Measurements from ENCODE around the gene ATP6AP1.
"Not testable (repeated sequence)": the region's sequence is repeated elsewhere in the genome, so short reads cannot be mapped to it uniquely, and the experiment has no call there.

ATP6AP1 gene

DNA sequence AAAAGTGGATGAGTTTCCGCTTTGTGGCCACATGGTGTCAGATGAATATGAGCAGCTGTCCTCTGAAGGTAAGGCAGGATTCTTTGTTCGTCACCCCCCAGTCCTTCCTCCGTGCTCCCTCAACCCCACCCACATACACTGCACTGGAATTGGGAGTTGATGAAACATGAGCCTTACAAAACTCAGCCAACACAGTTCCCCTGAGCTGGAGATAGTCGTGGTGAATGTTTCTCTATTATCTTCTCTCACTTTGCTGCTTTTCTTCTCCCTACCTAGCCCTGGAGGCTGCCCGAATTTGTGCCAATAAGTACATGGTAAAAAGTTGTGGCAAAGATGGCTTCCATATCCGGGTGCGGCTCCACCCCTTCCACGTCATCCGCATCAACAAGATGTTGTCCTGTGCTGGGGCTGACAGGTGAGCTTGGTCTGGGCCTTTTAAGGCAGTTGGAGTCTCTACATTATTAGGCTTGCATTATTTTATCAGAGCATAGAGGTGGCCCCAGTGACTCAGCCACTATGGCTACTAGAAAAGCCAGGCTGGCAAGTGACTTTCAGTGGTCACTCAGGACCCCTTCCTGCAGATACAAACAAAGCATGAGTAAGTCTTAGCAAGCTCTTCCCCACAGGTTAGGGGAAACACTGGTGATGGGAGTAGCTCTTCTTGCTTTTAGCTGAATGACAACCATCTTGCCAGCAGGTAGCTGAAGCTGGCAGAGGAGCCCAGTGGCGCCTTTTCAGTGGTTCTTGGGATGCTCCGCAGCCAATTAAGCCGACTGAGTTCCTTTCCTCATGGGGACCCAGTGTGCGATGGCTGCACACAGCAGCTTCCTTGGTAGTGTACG, 28.7 kb upstream of the ATP6AP1 start:
- no peak for DNase-seq

DNA sequence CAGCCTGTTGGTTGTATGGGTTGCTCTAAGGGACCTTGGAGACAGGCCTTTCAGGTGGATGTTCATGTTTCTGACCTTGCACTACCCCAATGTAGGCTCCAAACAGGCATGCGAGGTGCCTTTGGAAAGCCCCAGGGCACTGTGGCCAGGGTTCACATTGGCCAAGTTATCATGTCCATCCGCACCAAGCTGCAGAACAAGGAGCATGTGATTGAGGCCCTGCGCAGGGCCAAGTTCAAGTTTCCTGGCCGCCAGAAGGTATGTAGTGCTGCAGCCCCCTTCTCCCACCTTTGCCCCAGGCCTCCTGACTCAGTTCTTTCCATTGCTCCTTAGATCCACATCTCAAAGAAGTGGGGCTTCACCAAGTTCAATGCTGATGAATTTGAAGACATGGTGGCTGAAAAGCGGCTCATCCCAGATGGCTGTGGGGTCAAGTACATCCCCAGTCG, 28.1 kb upstream of the ATP6AP1 start:
- DNase-seq: not testable (repeated sequence)

DNA sequence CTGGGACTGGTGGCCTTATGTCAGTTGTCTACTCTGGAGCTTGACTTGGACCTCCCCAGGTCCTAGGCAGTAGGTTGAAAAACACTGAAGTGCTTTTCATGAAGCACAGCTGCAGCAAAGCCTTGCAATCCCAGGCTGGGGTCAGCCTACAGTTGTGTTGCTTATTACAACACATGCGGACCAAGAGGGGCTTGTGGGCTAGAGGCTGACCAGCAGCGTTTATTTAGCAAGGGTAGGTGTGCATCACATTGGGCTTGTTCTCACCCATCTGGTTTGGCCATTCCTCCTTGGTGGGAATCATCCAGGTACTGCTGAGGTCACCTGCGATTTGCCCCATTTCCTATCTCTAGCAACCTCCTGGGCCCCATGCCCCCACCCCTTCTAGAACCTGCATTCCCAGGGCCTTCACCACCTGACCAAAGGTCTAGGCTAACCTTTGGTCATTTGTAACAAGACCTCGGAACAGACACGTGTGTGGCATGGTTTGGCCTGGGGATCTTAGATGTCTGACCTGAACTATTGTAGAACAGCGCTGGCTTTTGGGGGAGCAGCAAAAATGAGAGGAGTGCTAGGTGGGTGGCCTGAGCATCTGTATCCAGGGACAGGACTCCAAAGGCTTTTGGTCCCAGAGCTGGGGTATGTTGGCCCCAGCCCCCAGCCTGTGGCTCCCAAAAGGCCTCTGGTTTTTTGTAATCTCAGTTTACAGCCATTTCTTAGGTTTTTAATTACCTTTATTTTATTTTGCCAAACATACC, 27.3 kb upstream of the ATP6AP1 start:
- DNase-seq: peak; percentile 36

- DNase-seq: no peak
These were observed 26.4 kb upstream of the ATP6AP1 start for GRCh38 chrX:154401918-154402621.

DNA sequence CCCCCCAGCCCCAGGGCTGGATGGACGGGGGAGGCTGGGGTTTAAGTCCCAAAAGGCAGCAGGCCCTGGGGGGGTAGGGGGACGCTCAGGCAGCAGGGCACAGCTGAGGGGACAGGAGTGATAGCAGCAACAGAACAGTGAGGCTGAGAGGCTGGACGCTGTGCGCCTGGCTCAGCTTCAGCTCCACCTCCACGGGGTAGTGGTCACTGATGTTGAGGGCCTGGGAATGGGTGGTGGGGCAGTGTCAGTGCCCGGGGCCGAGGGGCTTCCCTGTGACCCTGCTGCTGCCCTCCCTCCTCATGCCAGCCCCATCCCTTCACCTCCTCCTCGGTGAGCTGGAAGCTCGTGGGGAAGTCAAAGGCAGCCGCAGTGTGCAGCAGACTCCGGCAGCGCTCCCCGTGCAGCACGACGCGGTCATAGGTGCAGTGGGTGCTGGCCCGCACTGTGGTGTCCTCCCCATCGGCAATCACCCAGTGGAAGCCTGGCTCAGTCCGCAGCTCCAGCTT, 25.8 kb upstream of the ATP6AP1 start:
- no peak for DNase-seq

GRCh38 chrX:154403192-154403591, 25.3 kb upstream of the ATP6AP1 start:
- DNase-seq: no peak

DNA sequence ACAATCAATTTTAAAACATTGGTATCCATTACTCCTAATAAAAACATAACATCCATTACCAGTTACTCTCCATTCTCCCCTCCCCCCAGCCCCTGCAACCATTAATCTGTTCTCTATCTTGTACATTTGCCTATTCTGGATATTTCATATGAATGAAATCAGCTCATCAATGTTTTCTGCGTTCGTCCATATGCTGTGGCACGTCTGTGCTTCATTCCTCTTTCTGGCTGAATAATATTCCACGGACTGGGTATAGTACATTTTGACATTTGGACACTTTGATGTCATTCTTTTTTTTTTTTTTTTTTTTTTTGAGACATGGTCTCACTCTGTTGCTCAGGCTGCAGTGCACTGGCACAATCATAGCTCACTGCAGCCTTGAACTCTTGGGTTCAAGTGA, 24.6 kb upstream of the ATP6AP1 start:
- no peak for DNase-seq

DNA sequence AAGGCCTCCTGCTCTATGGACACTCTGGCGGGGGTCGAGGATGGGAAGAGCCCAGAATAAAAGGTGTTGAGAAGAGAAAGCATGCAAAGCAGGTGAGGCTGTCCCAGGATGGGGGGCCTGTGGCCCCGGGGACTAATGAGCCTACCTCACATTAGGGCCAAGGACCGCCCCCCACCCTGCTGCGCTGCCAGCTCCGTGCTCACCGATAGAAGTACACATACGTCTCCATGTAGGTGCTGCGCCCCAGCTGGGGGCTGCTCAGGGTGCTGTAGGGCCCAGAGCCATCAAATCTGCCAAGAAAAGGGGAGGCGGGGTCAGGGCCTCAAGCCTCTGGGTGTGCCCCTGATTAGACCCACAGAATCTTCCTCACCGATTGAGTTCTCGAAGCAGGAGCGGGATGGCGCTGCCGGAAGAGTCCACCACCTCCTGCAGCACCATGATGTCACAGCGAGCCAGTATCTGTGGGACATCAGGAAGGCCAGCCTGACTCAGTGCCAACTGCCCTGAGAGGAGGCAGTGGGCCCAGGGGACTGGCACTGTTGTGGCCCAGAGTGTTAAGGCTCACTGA, 23.8 kb upstream of the ATP6AP1 start:
- DNase-seq: no peak

DNA sequence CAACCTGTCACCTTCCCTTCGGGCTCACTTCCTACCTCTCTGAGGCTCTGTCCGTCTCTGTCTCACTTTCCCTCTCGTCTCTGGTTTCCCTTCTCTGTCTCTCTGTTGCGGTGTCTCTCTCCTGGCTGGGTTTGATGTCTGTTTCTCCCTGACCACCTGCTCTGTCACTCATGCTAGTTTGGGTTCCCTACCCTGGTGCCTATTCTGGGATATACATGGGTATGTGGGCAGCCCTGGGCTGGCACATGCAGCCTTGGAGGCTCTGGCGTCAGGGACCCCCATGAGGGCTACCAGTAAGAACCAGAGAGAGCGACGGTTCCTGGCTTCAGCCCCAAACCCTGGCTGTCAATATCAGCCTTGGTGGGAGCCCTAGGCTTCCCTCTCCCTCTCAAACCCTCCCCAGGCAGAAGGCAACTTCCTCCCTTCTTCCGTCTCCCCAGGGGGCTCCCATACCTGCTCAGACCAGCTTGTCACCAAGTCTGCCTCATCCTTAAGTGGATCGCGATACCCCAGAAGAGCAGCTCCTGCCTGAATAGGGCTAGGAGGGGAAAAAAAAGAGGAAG, 19.7 kb upstream of the ATP6AP1 start:
- DNase-seq: no peak

DNA sequence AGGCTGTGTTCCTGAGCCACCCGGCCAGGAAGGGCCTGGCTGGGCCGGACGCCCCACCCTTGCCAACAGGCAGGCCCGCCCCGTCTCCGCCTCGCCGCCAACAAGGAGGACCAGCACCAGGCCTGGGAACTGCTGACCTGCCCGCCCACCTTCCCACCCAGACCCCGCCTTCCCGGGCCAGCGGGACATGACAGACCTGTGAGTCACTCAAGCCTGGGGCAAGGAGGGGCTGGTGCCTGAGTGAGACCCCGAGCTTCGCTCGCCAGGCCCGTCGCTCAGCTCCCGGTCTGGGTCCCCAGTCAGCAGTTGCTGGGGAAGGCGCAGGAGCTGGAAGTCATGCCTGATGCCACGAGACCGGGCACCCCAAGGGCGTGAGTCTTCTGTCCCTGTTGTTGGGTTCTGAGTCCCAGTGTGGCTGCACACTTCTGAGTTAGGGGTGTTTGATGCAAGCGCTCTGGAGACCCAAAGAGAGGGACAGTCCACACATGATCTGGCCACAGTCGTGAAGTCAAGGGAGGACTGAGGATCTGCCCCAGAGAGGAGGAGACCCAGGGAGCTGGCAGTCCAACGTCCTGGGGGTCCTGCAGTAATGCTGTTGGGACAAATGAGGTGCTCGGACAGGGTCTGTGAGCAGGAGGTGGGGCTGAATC, 19.1 kb upstream of the ATP6AP1 start, which contains the start of gene DNASE1L1:
Gene DNASE1L1 (minus strand): TSS at position 33 of the 650 bp plus-strand sequence. CDS start 3,686 bp downstream, outside the sequence.
- no peak for DNase-seq

DNA sequence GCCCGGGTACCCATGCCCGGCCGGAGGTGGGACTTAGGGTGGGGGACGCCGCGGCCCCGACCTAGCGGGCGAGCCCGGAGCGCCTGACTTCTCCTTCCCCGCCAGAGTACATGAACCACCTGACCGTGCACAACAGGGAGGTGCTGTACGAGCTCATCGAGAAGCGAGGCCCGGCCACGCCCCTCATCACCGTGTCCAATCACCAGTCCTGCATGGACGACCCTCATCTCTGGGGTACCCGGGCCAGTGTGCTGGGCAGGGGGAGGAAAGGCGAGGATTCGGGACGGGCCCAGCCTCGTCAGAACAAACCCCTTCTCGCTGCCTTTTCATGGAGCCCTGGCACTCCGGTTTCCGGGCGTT, 16.5 kb upstream of the ATP6AP1 start:
- peak; percentile 59 for DNase-seq

DNA sequence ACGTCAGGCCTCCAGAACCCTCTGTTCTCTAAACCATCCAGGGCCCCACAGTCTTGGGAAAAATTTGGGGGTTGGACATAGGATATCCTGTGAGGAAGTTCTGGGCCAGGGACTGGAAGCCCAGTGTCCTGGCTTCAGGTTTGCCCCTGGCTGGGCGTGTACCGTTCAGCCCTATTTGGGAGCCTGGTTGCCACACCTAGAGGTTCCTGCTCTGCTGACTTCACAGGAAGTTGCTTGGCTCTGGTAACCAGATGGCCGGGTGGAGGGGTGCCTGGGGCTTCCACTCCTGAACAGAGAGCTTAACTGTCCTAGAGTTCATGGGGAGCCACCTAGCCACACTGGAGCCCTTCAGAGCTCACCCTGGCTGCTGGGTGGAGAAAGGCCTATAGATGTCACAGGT, 16.0 kb upstream of the ATP6AP1 start:
- DNase-seq: no peak

DNA sequence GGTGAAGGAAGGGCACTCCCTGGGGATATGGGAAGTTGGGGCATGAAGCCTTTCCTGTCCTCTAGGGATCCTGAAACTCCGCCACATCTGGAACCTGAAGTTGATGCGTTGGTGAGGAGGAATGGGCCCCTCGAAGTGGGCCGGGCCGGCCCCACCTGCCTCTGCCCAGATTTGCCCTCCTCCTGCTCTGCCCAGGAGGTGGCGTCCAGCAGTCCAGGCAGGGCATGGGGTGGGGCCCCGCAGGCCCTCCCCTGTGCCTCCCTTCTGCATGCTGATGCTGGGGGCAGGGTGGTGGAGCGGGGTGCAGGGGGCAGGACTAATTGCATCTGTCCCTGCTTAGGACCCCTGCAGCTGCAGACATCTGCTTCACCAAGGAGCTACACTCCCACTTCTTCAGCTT, 15.3 kb upstream of the ATP6AP1 start:
- DNase-seq: no peak

DNA sequence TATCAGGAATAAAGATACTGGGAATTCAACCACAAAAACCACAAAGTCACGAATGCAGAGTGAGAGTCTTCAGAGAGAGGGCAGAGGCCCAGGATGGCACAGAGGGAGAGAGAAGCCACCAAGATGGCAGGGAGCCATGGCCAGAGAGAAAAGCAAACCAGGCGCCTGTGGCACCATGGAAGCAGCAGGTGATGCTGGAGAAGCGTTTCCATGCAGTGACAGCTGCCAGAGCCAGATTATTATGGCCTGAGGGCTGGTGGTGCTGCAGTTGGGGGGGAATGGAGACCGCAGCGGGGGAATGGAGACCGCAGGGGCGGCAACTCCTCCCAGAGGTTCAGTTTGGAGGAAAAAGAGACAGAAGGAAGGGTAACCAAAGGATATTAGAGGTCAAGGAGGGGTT, 11.3 kb upstream of the ATP6AP1 start:
- DNase-seq: no peak

DNA sequence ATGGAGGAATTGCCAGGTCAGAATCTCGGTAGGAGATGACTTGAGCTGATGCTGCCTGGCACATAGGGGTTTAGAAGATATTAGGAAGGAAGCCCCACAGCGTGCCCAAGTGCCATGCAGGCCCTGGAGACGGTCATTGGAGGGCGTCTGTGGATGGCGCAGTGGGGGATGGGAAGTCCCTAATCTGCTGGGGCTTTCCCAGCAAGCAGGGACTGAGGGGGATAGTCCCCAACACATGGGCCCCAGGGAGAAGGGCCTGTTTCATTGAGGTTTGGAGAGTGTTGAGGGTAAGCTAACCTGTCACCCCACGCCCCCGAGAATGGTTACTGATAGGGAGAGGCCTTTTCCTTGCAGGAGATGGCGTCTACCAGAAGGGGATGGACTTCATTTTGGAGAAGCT, 9.3 kb upstream of the ATP6AP1 start:
- DNase-seq: no peak

DNA sequence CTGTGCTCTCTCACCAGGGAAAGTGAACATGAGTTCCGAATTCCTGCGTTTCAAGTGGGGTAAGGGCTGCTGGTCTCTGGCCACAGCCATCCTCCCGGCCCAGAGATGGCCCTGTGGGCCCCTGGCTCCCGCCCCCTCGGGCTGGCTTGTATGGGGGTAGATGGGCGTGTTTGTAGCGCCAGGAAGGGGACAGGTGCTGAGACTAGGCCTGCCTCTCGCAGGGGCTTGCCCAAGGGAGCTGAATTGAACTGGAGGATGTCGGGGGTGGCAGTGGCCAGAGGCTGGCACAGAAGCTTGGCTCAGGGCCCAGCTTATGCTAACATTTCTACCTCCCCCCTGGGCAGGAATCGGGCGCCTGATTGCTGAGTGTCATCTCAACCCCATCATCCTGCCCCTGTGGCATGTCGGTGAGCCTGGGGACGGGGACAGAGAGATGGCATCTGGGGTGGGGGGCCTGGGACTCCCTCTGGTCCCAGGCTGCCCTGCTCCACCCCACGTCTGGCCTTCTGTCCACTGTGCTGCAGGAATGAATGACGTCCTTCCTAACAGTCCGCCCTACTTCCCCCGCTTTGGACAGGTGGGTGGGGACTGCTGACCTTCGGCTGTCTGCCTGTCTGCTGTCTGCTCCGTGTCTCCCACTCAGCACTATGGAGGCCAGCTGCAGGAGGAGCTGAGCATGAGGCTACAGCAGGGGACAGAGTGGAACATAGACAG, 8.6 kb upstream of the ATP6AP1 start:
- no peak for DNase-seq

GRCh38 chrX:154420402-154420756, 8.1 kb upstream of the ATP6AP1 start:
- no peak for DNase-seq

GRCh38 chrX:154426916-154427770, 1.3 kb upstream of the ATP6AP1 start:
- DNase-seq: no peak

DNA sequence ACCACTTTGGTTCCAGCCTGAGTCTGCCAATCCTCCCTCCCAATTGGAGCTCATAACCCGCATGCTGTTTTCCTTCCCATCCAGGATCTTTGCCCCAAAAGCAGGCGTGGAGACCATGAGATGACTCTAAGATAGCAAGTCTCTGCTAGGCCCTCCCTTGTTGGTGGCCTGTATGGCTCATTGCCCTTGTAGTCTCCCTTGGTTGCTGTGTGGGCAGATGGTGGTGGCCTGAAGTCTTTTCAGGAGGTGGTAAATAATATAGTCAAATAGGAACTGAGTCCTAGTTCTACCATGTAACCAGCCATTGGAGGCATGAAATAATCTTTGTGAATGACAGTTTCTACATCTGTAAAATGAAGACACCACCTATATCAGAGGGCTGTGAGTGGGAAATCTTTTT, 1.2 kb downstream of the ATP6AP1 start:
- no peak for DNase-seq

DNA sequence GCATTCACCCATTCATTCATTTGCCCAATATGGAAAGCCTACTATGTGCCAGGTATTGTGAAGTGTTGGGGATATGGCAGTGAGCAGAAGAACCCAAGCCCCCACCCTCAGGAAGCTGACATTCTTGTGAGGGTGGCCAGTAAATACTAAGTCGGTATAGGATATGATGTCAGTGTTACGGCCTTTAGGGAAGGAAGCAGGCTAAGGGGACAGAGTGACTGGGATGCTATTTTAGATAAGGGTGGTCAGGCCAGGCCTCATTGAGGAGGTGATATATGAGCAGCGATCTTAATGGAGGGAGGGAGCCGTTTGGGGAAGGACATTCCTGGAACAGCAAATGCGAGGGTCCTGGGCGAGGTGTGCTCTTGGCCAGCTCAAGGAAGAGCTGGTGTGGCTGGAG, 2.0 kb downstream of the ATP6AP1 start:
- DNase-seq: no peak

- no peak for DNase-seq
These were observed 2.4 kb downstream of the ATP6AP1 start for GRCh38 chrX:154430916-154431315.

Measured in stimulated activated CD4-positive, alpha-beta T cell treated with anti-CD3 and anti-CD28 coated beads, Interleukin-4, amount 100 ng/mL, for 24 hours (primary cell).